AG04449 (cell line): ENCODE data around the gene TOMM20L.

Source experiments
- CTCF ChIA-PET: fragments of 350-600 bp; formaldehyde crosslinking; extraction: SDS; loops from one replicate; lab custom pipeline; 2021; ENCODE audit warnings: antibody characterized with exemption; lab: Yijun Ruan, JAX
- POLR2A ChIA-PET: fragments of 400-600, 350-600 bp; formaldehyde crosslinking; extraction: SDS; loops from one replicate; lab custom pipeline; 2020; ENCODE audit warnings: antibody characterized with exemption, inconsistent platforms; lab: Yijun Ruan, JAX
- DNase-seq: peaks from one replicate; pipeline ENCODE4 v3.0.0-alpha.2; 2010; ENCODE audit warnings: low read depth, low spot score
- H3K4me3 ChIP-seq: 2 replicates; pipeline ENCODE4 v1.5.1; 2011; ENCODE audit warnings: low read depth, mild to moderate bottlenecking, control low read depth, low read length
- CTCF ChIP-seq: IDR thresholded peaks from one replicate; pipeline ENCODE4 v1.5.1; 2011; ENCODE audit warnings: mild to moderate bottlenecking, moderate library complexity, low read length, control low read depth, inconsistent platforms; ENCODE audit not compliant: insufficient read depth; ENCODE audit errors: missing control alignments

Gene TOMM20L

DNA sequence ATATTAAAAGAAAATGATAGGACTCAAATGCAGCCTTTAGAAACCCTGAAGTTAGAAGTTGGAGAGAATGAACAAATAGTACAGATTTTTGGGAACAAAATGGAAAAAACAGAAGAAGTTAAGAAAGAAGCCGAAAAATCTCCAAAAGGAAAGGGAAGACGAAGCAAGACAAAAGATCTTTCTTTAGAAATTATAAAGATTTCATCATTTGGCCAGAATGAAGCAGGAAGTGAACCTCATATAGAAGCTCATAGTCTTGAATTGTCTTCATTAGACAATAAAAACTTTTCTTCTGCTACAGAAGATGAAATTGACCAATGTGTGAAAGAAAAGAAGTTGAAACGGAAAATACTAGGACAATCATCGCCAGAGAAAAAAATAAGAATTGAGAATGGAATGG is 31.4 kb upstream of the TOMM20L start:
- ChIA-PET CTCF (interaction anchor here (0.7 to 4.4 kb wide), 6 partner anchors 8 to 256 kb away, joined by 3 to 28 read pairs (median 4); partner anchors contain the start of gene TOMM20L), POLR2A (no interaction called here)
- no peak for DNase-seq
- no peak for TF ChIP-seq CTCF
- no peak overlapping the region for H3K4me3 ChIP-seq

- ChIA-PET POLR2A (no interaction called here), CTCF (interaction anchor here (1.0 to 3.5 kb wide), 2 partner anchors 15 to 29 kb away, joined by 3 to 11 read pairs; partner anchors contain the start of gene TOMM20L)
Measured at GRCh38 chr14:58367296-58367695, 28.4 kb upstream of the TOMM20L start.

GRCh38 chr14:58368956-58369355 is 26.8 kb upstream of the TOMM20L start:
- DNase-seq, result no peak
- no peak overlapping the region for H3K4me3 ChIP-seq
- ChIA-PET CTCF (no interaction called here), POLR2A (no interaction called here)
- no peak for TF ChIP-seq CTCF

More at GRCh38 chr14:58367296-58367695, 28.4 kb upstream of the TOMM20L start:
- DNase-seq, result no peak
- H3K4me3 ChIP-seq, result no peak overlapping the region
- no peak for TF ChIP-seq CTCF

GRCh38 chr14:58376791-58377190 is 18.9 kb upstream of the TOMM20L start:
- CTCF ChIA-PET, result interaction anchor here (1.0 to 2.8 kb wide), 3 partner anchors 13 to 18 kb away, joined by 3 to 8 read pairs (median 4); partner anchors contain the start of gene TOMM20L
- TF ChIP-seq CTCF, result no peak
- POLR2A ChIA-PET, result interaction anchor here (0.6 kb wide), 1 partner anchor 170 kb away, joined by 5 read pairs; no protein-coding TSS in a partner anchor
- no peak for DNase-seq
- H3K4me3 ChIP-seq, result no peak overlapping the region

- no peak overlapping the region for H3K4me3 ChIP-seq
- CTCF ChIA-PET, result no interaction called here
- POLR2A ChIA-PET, result no interaction called here
- no peak for TF ChIP-seq CTCF
- DNase-seq, result no peak
Measured at GRCh38 chr14:58390830-58391229, 4.9 kb upstream of the TOMM20L start.

- TF ChIP-seq CTCF, result no peak
- DNase-seq, result no peak
- CTCF ChIA-PET, result interaction anchor here (0.7 to 6.0 kb wide), 23 partner anchors 8 to 287 kb away, joined by 3 to 48 read pairs (median 7); partner anchors contain the start of genes ARID4A, KIAA0586 and TIMM9
- peak overlapping the region; percentile 55 for H3K4me3 ChIP-seq
- POLR2A ChIA-PET, result no interaction called here
Measured at GRCh38 chr14:58395562-58395811, 243 bp upstream of the TOMM20L start.
